GM19043 (cell line): Measurements from ENCODE around the gene ARL6IP4.

ENCODE experiments used
- ATAC-seq: cut with Tn5 transposase; IDR thresholded peaks from one replicate; pipeline ENCODE4 v1.9.1; 2021; ENCODE audit warnings: low read depth; ENCODE audit not compliant: unreplicated experiment

ARL6IP4 gene

DNA sequence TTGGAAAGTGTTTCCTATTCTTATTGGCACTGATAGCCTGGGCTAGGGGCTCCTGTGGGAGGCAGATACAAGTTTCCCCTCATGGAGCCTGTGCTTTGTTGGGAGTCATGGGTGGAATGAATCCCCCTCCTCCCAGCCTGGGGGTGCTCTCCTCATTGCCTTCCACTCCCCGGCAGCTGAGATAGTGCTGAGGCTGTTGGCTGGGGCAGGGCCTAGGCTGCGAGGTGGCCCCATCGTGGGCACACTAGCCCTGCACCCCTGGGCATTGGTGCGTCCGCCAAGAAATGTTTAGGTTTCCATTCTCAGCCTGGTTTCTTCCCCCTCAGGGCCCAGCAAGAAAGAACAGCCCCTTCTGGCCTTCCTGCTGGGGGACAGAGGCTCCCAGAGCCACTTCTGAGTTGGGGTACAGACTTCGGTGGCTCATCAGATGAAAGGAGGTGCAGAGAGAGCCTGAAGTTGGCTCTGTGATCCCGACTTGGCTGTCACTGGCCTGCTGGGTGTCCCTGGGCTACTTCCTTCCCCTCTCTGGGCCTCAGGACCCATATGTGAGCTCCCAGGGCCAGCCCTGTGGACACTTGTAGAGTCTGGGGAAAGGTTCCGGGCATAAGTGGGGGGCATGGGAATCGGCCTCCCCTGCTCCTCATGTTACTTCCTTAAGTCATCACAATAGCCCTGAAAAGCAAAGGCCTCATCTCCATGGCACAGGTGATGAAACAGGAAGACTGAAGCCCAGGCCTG is 2.7 kb upstream of the ARL6IP4 start:
- no peak for ATAC-seq

DNA sequence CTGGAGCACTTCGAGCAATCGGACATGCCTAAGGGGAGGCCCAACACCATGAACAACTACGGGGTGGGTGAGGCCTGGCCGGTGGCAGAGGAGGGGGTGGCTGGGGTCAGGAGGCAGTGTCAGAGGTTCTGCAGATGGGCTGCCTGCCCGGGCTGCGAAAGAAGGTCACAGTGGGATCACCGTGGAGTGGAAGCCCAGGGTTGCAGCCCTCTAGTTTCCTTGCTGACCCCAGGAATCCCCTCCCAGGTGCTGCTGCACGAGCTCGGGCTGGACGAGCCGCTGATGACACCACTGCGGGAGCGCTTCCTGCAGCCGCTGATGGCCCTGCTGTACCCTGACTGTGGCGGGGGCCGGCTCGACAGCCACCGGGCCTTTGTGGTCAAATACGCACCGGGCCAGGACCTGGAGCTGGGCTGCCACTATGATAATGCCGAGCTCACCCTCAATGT is 1.9 kb upstream of the ARL6IP4 start:
- ATAC-seq = no peak

DNA sequence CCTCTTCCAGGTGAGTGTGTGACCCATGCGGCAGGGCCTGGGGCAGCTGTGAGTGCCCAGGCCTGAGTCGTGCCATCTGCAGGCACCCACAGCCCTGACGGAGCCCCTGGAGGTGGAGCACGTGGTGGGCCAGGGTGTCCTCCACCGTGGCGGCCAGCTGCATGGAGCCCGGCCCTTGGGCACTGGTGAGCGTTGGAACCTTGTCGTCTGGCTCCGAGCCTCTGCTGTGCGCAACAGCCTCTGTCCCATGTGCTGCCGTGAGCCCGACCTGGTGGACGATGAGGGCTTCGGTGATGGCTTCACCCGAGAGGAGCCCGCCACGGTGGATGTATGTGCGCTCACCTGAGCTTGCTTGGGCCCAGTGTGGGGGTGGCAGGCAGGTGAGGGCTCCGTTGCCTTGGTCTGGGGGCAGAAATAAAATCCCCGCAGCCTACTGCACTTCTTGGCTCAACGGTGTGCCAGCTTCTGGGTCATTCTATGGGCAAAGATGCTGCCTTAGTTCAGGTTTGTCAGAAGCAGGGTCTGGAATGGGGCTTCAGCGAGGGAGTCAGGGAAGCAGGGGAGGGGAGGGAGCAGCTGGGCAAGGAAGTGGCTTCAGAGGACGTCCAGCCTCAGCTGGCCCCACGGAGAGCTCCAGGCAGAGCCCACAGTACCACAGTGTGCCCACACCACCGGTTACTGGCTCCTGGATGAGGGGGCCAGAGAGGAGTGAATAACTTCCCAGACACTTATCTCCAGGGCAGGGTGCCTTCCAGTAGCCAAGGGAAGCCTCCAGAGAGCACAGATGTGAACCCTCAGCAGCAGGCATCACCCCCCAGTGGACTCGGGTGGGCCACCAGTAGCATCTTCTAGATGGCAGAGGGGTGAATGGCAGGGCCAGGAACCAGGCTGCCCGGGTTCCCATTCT is 1.2 kb upstream of the ARL6IP4 start:
- no peak for ATAC-seq

DNA sequence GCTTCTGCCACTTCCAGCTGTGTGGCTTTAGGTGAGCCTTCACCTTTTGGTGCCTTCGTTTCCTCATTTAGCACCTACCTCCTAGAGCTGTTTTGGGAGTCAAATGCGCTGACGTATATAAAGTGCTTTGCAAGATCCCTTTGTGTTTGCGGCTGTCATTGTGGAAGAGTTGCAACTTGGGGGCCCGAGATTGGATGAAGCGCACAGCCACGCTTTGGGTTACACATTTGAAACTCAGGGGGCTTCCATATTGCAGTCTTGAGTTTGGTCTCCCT is 636 bp upstream of the ARL6IP4 start:
- no peak for ATAC-seq

DNA sequence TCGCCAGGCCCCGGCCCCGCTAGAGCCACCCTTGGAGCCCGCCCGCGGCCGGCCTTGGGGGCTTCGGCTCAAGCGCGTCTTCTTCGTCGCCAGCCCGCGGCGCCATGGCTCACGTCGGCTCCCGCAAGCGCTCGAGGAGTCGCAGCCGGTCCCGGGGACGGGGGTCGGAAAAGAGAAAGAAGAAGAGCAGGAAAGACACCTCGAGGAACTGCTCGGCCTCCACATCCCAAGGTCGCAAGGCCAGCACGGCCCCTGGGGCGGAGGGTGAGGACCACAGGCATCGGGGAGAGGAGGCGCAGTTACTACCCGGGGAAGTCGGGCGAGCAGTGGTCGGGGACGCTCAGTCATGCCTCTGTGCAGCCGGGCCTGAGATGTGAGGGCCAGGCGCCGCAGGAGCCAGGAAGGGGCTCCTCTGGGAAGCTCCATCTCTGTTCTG is 573 bp downstream of the ARL6IP4 start:
- ATAC-seq = no peak

DNA sequence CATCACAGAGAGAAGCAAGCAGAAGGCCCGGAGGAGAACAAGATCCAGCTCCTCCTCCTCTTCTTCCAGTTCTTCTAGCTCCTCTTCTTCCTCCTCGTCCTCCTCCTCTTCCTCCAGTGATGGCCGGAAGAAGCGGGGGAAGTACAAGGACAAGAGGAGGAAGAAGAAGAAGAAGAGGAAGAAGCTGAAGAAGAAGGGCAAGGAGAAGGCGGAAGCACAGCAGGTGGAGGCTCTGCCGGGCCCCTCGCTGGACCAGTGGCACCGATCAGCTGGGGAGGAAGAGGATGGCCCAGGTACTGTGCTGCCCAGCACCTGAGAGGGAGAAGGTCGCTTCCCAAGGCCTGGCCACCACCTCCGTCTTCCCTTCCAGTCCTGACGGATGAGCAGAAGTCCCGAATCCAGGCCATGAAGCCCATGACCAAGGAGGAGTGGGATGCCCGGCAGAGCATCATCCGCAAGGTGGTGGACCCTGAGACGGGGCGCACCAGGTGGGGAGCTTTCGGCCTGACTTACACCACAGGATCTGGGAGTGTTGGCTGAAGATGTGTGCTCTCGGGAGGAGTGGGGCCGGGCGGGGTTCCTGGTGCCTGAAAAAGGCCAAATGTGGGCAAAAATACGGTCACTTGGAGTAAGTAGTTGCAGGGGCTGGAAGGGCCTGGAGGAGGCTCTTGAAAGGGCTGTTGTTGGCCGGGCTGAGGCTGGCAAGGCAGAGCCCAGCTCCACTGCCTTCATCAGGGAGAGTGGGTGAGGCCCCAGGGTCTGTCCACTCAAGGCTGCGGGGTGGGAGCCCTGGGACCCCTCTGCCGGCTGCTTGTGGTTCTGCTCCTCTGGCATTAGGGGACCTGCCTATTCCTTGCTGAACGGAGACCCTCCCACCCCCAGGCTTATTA is 1.4 kb downstream of the ARL6IP4 start:
- ATAC-seq = no peak

DNA sequence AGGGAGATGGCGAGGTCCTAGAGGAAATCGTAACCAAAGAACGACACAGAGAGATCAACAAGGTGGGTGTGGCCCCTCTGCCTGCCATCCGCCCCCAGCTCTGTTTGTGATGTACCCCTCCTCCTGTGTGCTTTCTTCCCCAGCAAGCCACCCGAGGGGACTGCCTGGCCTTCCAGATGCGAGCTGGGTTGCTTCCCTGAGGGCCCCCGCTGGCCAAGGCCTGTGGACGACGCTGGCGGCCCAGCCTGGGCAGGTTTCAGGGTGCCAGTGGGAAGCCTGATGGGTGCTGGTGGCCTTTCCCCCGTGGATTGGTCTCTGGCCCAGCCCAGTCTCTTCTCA is 2.0 kb downstream of the ARL6IP4 start:
- no peak for ATAC-seq

DNA sequence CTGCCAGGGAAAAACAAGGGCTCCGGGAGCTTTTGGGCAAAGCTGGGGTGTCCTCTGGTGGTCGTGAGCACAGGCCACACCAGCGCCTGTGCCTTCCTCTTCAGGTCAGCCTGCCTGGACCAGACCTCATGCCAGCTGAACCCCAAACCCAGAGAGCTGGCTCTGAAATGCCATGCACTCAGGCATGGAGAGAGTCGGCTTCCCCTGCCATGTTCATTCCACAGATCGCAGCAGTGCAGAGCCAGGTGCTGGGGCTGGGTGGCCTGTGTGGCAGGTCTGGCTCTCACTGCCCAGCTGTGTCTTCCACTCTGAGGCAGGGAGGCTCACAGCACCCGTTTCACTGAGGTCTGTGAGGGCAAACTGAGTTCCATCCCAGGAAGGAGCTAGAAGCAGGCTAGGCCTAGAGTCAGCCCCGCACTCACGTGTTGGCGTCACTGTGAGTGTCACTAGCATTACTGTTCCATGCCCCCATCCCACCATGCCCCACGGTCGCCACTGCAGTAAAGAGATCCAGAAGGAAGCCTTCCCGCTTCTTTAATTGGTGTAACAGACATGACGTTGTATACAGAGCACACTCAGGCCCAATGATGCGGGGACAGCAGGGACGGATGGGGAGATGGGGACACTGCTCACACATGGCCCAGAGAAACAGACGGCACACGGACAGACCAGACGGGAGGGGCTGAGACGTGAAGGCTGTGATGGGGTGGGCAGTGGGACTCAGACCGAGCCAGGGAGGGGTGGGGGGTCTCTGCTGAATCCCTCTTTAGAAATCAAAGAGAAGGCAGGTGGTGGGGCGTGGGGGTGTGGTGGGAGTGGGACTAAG is 2.7 kb downstream of the ARL6IP4 start:
- no peak for ATAC-seq

DNA sequence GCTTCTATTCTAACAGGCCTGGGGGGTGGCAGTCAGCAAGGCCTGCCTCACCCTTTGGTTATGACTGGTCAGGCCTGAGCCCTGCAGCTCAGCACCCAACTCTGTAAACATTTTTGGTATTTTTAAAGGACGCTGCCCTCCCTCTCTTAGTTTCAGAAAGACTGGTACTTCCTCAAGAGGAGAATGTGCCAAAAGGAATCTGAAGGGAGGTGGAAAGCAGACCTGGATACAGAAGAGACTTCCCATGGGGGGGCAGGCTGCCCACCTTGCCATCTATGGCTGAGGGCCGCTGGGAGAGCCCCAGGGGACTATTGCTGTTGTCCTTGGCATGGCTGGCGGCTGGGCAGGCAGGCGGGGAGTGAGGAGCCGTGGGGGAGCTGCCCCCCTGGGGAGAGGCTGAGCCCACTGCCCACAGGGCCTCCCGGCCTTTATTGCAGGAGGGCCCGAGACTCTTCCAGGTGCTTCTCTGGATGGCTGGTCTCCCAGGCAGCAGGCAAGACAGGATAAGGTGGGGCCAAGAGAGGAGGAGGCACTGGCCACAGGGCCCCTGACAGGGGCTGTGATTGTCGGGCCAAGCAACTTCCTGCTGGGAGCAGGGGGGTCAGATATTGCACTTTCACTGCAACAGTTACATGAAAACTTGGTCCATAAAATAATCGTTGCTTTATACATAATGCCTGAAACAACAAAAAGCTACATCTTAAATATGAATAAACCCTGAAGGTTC is 3.5 kb downstream of the ARL6IP4 start:
- ATAC-seq = no peak

DNA sequence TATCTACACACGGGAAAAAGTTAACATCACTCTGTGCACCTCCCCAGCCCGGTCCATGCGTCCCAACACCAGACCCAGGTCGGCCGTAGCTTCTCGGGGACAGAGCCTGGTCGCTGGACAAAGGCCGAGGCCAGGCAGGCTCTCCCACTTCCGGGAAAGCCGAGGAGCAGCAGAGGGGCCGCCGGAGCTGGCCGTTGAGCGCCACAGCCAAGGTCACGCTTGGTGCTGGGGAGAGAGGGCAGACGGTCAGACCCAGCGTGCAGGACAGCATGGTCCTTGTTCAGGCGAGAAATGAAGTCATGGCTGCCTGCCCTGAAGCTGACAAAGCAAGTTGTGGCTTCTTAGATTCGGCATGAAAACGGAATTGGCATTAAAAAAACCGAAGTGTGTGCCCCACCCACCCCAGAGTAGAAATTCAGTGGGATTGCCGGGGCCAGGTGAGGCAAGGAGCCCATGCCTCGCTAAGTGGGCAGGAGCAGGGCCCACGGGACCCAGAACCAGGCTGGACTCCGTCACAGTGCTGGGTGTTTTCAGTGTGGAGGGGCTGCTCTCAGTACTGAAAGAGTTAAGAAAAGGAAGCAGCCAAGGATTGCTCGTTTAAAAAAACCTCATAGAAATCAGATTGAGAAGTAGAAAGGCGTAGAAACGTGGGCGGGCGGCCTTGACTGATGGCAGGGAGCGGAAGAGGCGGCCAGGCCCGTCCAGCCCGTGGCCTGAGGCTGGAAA is 4.3 kb downstream of the ARL6IP4 start:
- ATAC-seq = no peak

DNA sequence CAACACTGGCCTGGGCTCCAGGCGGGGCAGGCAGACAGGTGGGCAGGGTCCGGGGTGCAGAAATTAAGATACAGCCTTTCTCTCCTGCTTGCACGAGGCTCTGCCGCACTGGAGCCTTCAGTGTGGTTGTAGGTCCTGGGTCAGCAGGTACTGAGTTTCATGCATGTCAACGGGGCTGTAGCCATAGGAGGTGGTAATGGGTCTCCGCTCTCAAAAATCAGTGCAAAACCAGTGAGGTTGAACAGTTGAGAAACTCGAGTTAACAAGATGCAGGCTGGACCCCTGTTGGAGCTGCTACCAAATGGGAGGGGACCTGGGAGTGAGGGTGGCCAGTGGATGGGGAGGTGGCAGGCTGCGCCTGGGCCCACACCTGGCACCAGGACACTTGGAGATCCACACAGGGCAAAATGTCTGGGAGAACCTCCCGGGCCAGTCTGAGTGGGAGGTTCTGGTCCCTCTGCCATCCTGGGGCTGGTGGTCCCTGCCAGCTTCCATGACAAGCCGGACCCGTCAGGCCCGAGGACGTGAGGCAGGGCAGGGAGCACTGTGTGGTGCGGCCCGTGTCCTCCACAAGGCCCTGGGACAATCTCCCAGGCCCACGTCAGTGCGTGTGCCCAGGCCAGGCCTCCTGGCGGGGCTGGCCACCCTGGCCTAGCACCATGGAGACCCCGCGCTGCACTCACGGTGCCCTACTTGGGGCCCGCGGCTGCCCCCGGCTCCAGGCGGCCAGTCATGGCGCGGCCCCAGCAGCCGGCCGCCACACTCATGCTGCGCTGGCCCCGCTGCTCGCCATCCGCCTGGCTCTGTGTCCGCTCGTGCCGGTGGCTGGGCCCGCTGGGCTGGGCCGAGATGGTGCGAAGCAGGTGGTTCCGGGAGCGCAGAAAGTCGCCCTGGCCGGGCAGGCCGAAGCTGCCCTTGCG is 5.1 kb downstream of the ARL6IP4 start:
- ATAC-seq = no peak

DNA sequence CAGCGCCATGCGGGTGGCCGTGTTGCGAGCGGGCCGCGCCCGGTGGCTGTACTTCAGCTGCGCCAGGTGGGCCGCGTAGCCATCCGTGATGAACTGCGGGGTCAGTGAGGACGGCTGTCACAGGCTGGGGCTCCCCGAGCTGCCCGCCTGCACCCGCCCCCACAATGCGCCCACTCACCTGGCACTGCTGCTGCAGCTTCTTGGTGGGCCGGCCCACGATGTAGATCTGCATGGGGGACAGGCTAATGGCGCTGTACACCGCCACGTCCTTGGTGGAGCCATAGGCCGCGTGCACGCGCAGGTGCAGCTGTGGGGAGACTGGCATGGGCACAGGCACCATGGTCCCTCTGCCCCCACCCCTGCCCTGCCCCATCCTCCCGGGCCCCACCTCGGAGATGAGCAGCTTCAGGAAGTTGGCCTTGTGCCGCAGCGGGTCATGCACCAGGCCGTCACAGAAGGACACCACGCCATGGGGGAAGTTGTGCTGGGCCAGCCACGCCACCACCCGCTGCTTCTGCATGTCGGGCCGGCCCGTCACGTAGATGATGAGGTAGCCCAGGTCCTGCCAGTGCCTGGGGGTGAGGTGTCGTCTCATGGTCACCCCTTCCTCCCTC is 5.9 kb downstream of the ARL6IP4 start:
- no peak for ATAC-seq

DNA sequence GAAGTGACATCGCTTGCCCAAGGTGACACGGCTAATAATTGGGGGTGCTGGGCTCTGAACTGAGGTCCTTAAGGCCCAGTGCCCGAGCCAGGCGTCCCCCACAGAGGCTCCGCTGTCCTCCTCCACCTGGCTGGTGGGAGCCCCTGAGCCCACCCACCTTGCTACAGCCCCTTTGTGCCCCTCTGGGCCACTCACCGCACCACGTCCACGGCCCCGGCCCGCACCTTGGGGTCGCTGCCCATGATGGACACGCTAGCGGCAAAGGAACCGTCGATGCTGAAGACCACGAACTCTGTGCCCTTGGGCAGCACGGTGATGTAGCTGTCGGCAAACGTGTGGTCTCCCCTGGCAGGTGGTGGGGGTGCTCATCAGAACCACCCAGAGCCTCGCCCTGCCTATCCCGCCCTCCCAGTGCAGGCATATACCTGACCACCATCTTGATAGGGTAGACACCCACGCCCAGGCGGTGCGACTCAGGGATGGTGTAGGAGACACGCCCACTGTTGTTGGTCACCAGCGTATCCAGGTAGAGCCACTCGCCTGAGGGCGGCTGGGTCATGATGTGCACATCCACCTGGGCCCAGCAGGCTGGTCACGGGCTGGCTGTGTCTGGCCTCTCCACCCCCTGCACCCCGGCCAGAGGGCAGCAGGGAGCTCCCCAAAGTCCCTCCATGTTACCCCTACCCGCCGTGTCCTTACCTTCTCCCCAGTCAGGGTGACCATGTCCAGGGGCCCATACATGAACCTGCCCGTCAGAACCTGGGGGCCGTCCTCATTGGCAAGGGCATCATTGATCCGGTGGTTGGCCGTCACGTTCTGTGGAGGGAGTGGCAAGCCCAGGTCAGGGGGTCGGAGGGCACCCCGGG is 6.8 kb downstream of the ARL6IP4 start:
- ATAC-seq = no peak

DNA sequence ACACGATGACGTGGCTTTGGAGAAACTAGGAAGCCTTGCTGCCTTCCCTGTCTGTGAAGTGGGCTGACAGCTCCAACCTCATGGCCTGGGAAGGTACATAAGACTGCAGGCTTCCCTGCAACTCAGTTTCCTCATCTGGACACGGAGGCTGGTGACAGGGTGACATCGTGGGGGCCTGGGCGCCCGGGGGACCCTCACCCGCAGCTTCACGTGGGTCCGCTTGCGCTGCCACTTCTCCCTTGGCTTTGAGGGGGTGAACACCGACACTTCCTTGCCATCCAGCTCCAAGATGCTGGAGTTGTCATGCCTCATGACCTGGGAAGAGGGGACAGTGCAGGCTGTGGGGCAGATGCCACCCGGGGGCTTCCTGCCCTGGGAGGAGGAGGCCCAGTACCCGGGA is 7.6 kb downstream of the ARL6IP4 start:
- no peak for ATAC-seq

DNA sequence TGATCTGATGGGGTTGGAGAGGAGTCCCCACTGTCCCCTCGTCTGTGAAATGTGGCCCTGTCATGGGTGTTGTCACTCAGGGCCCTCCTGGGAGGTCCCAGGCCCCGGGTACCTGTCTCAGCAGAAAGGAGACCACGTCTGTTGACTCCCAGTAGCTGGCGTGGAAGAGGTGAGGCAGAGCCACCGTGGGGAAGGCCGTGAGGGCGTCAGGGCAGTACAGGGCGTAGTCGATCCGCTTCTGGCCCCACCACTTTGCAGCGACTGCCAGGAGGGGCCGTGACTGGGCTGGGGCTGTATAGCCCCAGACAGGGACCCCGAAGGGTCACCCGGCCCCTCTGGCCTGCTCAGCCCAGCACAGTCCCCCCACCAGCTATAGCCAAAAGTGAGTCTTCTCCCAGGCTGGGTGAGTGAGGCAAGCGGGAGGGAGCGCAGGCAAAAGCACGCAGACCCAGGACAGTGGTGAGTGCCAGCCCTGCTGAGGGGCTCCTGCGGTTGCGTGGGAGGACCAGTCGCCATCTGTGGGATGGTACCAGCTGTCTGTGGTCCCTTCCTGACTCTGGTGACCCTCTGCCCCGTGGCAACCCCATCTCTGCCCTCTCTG is 8.2 kb downstream of the ARL6IP4 start:
- ATAC-seq = no peak

DNA sequence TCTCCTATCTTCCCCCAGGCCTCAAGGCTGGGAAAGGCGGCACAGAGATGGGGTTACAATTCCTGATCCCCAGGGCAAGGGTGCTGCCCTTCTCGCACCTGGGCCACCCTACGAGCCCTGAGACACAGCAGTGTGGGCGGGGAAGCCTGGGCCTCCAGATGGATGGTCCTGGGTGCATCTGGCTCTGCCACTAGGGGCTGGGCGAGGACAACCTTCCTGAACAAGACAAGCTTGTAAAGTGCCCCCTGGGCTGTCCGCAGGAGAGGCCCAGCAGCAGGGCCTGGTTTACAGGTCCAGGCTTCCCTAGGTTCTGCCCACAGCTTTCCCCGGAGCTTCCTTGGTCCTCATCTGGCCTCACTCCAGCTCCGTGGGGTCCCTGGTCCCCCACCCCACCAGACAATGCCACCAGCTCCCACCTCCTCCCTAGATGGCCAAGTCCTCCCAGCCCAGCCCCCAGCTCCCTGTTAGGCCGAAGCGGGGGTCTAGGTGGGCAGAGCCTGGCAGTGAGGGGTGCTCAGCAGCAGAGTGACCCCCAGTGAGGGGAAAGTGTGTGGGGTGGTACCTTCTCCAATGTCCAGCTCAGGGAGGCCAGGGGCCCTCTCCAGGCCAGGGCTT is 8.9 kb downstream of the ARL6IP4 start:
- no peak for ATAC-seq
